MCF 10A (cell line): Measurements from ENCODE around the gene CWC27. TPM values are rescaled to one million over a fixed set of nuclear protein-coding genes. Genes with fewer than 3 reads are reported as not detected.
"Not testable (repeated sequence)": the region's sequence is repeated elsewhere in the genome, so short reads cannot be mapped to it uniquely, and the experiment has no call there.

ENCODE experiments used
- BruUV-seq: library from RNA; stranded (reverse); fragments of 400-500 nt; replicated peaks from 2 replicates; lab custom pipeline; 2021; lab: Mats Ljungman, UMichigan
- CTCF ChIA-PET: fragments of 300-600 bp; sonication (Branson Sonifier 250); formaldehyde crosslinking; extraction: SDS; loops from one replicate; lab custom pipeline; 2021; ENCODE audit warnings: antibody characterized with exemption, inconsistent platforms; lab: Yijun Ruan, JAX
- POLR2A ChIA-PET: fragments of 300-600, 350-650 bp; sonication (Branson Sonifier 250); formaldehyde crosslinking; extraction: SDS; loops from one replicate; lab custom pipeline; 2020; ENCODE audit warnings: antibody characterized with exemption, inconsistent platforms; lab: Yijun Ruan, JAX
- DNase-seq: peaks from one replicate; pipeline ENCODE4 v3.0.0-alpha.2; 2018; ENCODE audit not compliant: unreplicated experiment
- H3K27ac Mint-ChIP-seq: one replicate; pipeline ENCODE4 v1.8.0; 2022; ENCODE audit warnings: mild to moderate bottlenecking, low read depth, mixed read lengths; ENCODE audit not compliant: unreplicated experiment
- H3K27me3 Mint-ChIP-seq: one replicate; pipeline ENCODE4 v1.8.0; 2022; ENCODE audit warnings: mixed read lengths; ENCODE audit not compliant: insufficient read depth, unreplicated experiment
- H3K36me3 Mint-ChIP-seq: one replicate; pipeline ENCODE4 v1.8.0; 2022; ENCODE audit warnings: mild to moderate bottlenecking, moderate library complexity, mixed read lengths; ENCODE audit not compliant: insufficient read depth, unreplicated experiment
- H3K4me1 Mint-ChIP-seq: one replicate; pipeline ENCODE4 v1.8.0; 2022; ENCODE audit warnings: mixed read lengths; ENCODE audit not compliant: insufficient read depth, unreplicated experiment
- H3K4me3 Mint-ChIP-seq: one replicate; pipeline ENCODE4 v1.8.0; 2022; ENCODE audit warnings: mild to moderate bottlenecking, moderate library complexity, mixed read lengths; ENCODE audit not compliant: unreplicated experiment
- H3K9me3 Mint-ChIP-seq: one replicate; pipeline ENCODE4 v1.8.0; 2022; ENCODE audit warnings: mixed read lengths; ENCODE audit not compliant: unreplicated experiment
- CTCF ChIP-seq: fragments of 200-600 bp; IDR thresholded peaks from one replicate; pipeline ENCODE4 v1.8.0; 2022; ENCODE audit warnings: antibody characterized with exemption, mild to moderate bottlenecking; ENCODE audit not compliant: unreplicated experiment
- intact Hi-C: fragments of 100-400 bp; cut with micrococcal nuclease; formaldehyde crosslinking; loops from 2 replicates; pipeline ENCODE4 v1.14.1; 2022
- total RNA-seq: library from RNA; stranded (reverse); gene quantifications from 2 replicates; pipeline ENCODE4 v1.2.3, GENCODE V29; 2022

CWC27 gene
- total RNA-seq, 1 experiment from 2014 or later: 34.2 TPM

- no peaks in the 10 kb centered on the region for H3K27me3 Mint-ChIP-seq
- CTCF ChIA-PET: no interaction called here
- POLR2A ChIA-PET: no interaction called here
- DNase-seq: no peak
- BruUV-seq: no TSS peak
- H3K36me3 Mint-ChIP-seq: peaks cover 6% of the 10 kb centered on the region
- no peak for TF ChIP-seq CTCF
- peaks cover 11% of the 10 kb centered on the region for H3K9me3 Mint-ChIP-seq
- no peaks in the 10 kb centered on the region for H3K4me1 Mint-ChIP-seq
- H3K4me3 Mint-ChIP-seq: no peak overlapping the region
- no peak overlapping the region for H3K27ac Mint-ChIP-seq
- intact Hi-C loops: no loop called here
Measured at GRCh38 chr5:64899838-64900237, 131.1 kb downstream of the CWC27 start.

GRCh38 chr5:64900618-64901017 is 131.9 kb downstream of the CWC27 start:
- POLR2A ChIA-PET: no interaction called here

GRCh38 chr5:64907399-64907798 is 138.7 kb downstream of the CWC27 start:
- POLR2A ChIA-PET, H3K4me3 Mint-ChIP-seq, intact Hi-C loops, DNase-seq, BruUV-seq, H3K36me3 Mint-ChIP-seq, CTCF ChIA-PET, H3K27ac Mint-ChIP-seq, H3K4me1 Mint-ChIP-seq, H3K27me3 Mint-ChIP-seq: not testable (repeated sequence)
- peaks cover 15% of the 10 kb centered on the region for H3K9me3 Mint-ChIP-seq

More at GRCh38 chr5:64900618-64901017, 131.9 kb downstream of the CWC27 start:
- Mint-ChIP-seq H3K4me1 (no peaks in the 10 kb centered on the region), H3K27me3 (no peaks in the 10 kb centered on the region), H3K9me3 (peaks cover 11% of the 10 kb centered on the region), H3K27ac (no peak overlapping the region), H3K4me3 (no peak overlapping the region), H3K36me3 (peaks cover 6% of the 10 kb centered on the region)
- DNase-seq: no peak
- TF ChIP-seq CTCF: no peak
- CTCF ChIA-PET: interaction anchor here (0.6 to 1.1 kb wide), 2 partner anchors 10 to 149 kb away, joined by 3 to 4 read pairs; no protein-coding TSS in a partner anchor
- intact Hi-C loops: no loop called here
- no TSS peak for BruUV-seq

- intact Hi-C loops: no loop called here
Measured at GRCh38 chr5:64914396-64914795, 145.7 kb downstream of the CWC27 start.

More at GRCh38 chr5:64914396-64914795, 145.7 kb downstream of the CWC27 start:
- ChIA-PET CTCF (no interaction called here), POLR2A (no interaction called here)
- no peak for DNase-seq
- H3K4me3 Mint-ChIP-seq: no peak overlapping the region
- no peak for TF ChIP-seq CTCF
- no peak overlapping the region for H3K27ac Mint-ChIP-seq
- H3K4me1 Mint-ChIP-seq: no peaks in the 10 kb centered on the region
- H3K27me3 Mint-ChIP-seq: no peaks in the 10 kb centered on the region
- no TSS peak for BruUV-seq
- peaks cover 7% of the 10 kb centered on the region for H3K36me3 Mint-ChIP-seq
- peaks cover 16% of the 10 kb centered on the region for H3K9me3 Mint-ChIP-seq
